Neural cell (in vitro differentiated cells): ENCODE measurements around the gene LCN10. TPM values are rescaled to one million over a fixed set of nuclear protein-coding genes. Genes with fewer than 3 reads are reported as not detected.

Experiments
- H2AFZ ChIP-seq: fragments of 200-600, 300-800 bp; sonication (generic), shearing (Covaris generic); 2 replicates; pipeline ENCODE4 v1.6.0; 2014; ENCODE audit warnings: low read depth, mild to moderate bottlenecking, antibody characterized with exemption, low read length, moderate library complexity
- H3F3A ChIP-seq: fragments of 200-600 bp; shearing (Covaris generic); 2 replicates; pipeline ENCODE4 v1.6.1; 2016; ENCODE audit warnings: mild to moderate bottlenecking, moderate library complexity, mixed read lengths, antibody characterized with exemption, low read length; ENCODE audit not compliant: insufficient read depth, poor library complexity, severe bottlenecking
- H3K27ac ChIP-seq: fragments of 200-600, 300-800 bp; sonication (generic), shearing (Covaris generic); 2 replicates; pipeline ENCODE4 v1.5.1; 2014; ENCODE audit warnings: mild to moderate bottlenecking, low read length, moderate library complexity
- H3K27me3 ChIP-seq: fragments of 300-800, 200-600 bp; sonication (generic), shearing (Covaris generic); 2 replicates; pipeline ENCODE4 v1.6.0; 2014; ENCODE audit warnings: mild to moderate bottlenecking, low read depth, low read length, moderate library complexity; ENCODE audit not compliant: insufficient read depth
- H3K36me3 ChIP-seq: fragments of 300-800, 200-600 bp; sonication (generic), shearing (Covaris generic); 2 replicates; pipeline ENCODE4 v1.5.1; 2014; ENCODE audit warnings: mild to moderate bottlenecking, antibody characterized with exemption, low read length, moderate library complexity; ENCODE audit not compliant: insufficient read depth
- H3K4me2 ChIP-seq: fragments of 300-800, 200-600 bp; sonication (generic), shearing (Covaris generic); 2 replicates; pipeline ENCODE4 v1.6.0; 2014; ENCODE audit warnings: mild to moderate bottlenecking, low read length
- H3K4me3 ChIP-seq: fragments of 300-800, 200-600 bp; sonication (generic), shearing (Covaris generic); 2 replicates; pipeline ENCODE4 v1.5.1; 2014; ENCODE audit warnings: mild to moderate bottlenecking, low read length, moderate library complexity
- H3K79me2 ChIP-seq: fragments of 200-600 bp; shearing (Covaris generic); replicated peaks from 2 replicates; pipeline ENCODE4 v1.6.0; 2014; ENCODE audit warnings: mild to moderate bottlenecking, low read length, moderate library complexity; ENCODE audit not compliant: insufficient read depth
- H3K9ac ChIP-seq: fragments of 300-800, 200-600 bp; sonication (generic), shearing (Covaris generic); 2 replicates; pipeline ENCODE4 v1.6.1; 2016; ENCODE audit warnings: mild to moderate bottlenecking, low read length, mixed read lengths
- H3K9me2 ChIP-seq: fragments of 200-600 bp; shearing (Covaris generic); 2 replicates; pipeline ENCODE4 v1.6.1; 2016; ENCODE audit warnings: mild to moderate bottlenecking, low read length, mixed read lengths; ENCODE audit not compliant: insufficient read depth
- H3K9me3 ChIP-seq: fragments of 200-600, 300-800 bp; sonication (generic), shearing (Covaris generic); 2 replicates; pipeline ENCODE4 v1.6.1; 2016; ENCODE audit warnings: mild to moderate bottlenecking, mixed run types, low read length, moderate library complexity, mixed read lengths
- H4K20me1 ChIP-seq: fragments of 200-600 bp; shearing (Covaris generic); 2 replicates; pipeline ENCODE4 v1.6.1; 2016; ENCODE audit warnings: mild to moderate bottlenecking, mixed run types; ENCODE audit not compliant: insufficient read depth
- EP300 ChIP-seq: fragments of 450-650 bp; conservative IDR thresholded peaks from 2 replicates; pipeline ENCODE4 v1.6.1; 2014; ENCODE audit warnings: antibody characterized with exemption, mild to moderate bottlenecking, moderate library complexity; ENCODE audit not compliant: poor library complexity, severe bottlenecking
- EZH2 ChIP-seq: fragments of 200-600, 300-800 bp; shearing (Covaris generic), sonication (generic); IDR thresholded peaks from 2 replicates; pipeline ENCODE4 v1.6.1; 2014; ENCODE audit warnings: antibody characterized with exemption, low read length, borderline replicate concordance, mild to moderate bottlenecking; ENCODE audit not compliant: insufficient read depth, poor library complexity, severe bottlenecking
- MXI1 ChIP-seq: fragments of 450-650 bp; conservative IDR thresholded peaks from 2 replicates; pipeline ENCODE4 v1.6.1; 2014; ENCODE audit warnings: antibody characterized with exemption, mild to moderate bottlenecking; ENCODE audit not compliant: poor library complexity, severe bottlenecking
- POLR2AphosphoS5 ChIP-seq: IDR thresholded peaks from 2 replicates; pipeline ENCODE4 v1.6.1; 2012
- RAD21 ChIP-seq: fragments of 450-650 bp; conservative IDR thresholded peaks from 2 replicates; pipeline ENCODE4 v1.6.1; 2014; ENCODE audit warnings: antibody characterized with exemption, mild to moderate bottlenecking, moderate library complexity
- REST ChIP-seq: IDR thresholded peaks from 2 replicates; pipeline ENCODE4 v1.6.1; 2012; ENCODE audit warnings: borderline replicate concordance
- SMC3 ChIP-seq: fragments of 450-650 bp; conservative IDR thresholded peaks from 2 replicates; pipeline ENCODE4 v1.6.1; 2014; ENCODE audit warnings: antibody characterized with exemption, mild to moderate bottlenecking, moderate library complexity; ENCODE audit not compliant: poor library complexity
- TAF1 ChIP-seq: IDR thresholded peaks from 2 replicates; pipeline ENCODE4 v1.6.1; 2012; ENCODE audit warnings: low read depth
- polyA plus RNA-seq: library from polyadenylated mRNA; depleted of rRNA; stranded (reverse); fragments of >200 nt; gene quantifications from 2 replicates; pipeline ENCODE4 v1.2.3, GENCODE V29; 2014
- TF ChIP-seq, protein P1 (sequence below): fragments of 450-650 bp; IDR thresholded peaks from 2 replicates; pipeline ENCODE4 v1.5.1; 2014; ENCODE audit warnings: antibody characterized with exemption, mild to moderate bottlenecking, moderate library complexity; ENCODE audit not compliant: poor library complexity, severe bottlenecking

LCN10 gene
- polyA plus RNA-seq, 1 donor from 2014 or later = not detected

- Histone ChIP-seq H3K9me2 (no peaks in the 10 kb centered on the region), H3K36me3 (no peaks in the 10 kb centered on the region), H3F3A (no peaks in the 10 kb centered on the region), H3K9me3 (no peaks in the 10 kb centered on the region), H3K4me2 (no peak overlapping the region), H3K4me3 (no peak overlapping the region), H3K27me3 (no peaks in the 10 kb centered on the region), H3K79me2 (no peaks in the 10 kb centered on the region), H2AFZ (no peak overlapping the region), H4K20me1 (no peaks in the 10 kb centered on the region), H3K27ac (no peak overlapping the region), H3K9ac (no peak overlapping the region)
- TF ChIP-seq MXI1 (no peak), EP300 (no peak), TAF1 (no peak), REST (no peak), EZH2 (no peak), RAD21 (no peak), POLR2AphosphoS5 (no peak), SMC3 (no peak)
- TF ChIP-seq, protein P1, sequence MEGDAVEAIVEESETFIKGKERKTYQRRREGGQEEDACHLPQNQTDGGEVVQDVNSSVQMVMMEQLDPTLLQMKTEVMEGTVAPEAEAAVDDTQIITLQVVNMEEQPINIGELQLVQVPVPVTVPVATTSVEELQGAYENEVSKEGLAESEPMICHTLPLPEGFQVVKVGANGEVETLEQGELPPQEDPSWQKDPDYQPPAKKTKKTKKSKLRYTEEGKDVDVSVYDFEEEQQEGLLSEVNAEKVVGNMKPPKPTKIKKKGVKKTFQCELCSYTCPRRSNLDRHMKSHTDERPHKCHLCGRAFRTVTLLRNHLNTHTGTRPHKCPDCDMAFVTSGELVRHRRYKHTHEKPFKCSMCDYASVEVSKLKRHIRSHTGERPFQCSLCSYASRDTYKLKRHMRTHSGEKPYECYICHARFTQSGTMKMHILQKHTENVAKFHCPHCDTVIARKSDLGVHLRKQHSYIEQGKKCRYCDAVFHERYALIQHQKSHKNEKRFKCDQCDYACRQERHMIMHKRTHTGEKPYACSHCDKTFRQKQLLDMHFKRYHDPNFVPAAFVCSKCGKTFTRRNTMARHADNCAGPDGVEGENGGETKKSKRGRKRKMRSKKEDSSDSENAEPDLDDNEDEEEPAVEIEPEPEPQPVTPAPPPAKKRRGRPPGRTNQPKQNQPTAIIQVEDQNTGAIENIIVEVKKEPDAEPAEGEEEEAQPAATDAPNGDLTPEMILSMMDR = no peak
These were observed 4.7 kb upstream of the LCN10 start for GRCh38 chr9:136747161-136748060.

DNA sequence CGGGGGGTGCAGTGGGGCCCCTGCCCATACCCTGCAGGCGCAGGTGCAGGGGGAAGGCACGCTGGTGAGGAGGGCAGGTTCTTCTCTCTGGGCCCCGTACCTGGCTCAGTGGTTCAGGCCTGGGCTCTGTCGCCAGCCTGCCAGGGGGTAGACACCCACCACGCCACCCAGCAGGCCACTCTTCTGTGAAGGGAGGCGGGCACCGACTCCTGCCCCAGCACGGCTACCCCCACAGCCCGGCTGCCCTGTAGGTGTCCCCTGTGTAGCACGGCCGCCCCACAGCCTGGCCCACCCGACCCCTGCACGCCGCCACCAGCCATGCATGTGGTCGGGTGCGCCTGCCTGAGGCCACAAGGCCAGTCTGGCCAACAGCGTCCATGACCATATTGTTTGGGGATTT, 3.9 kb upstream of the LCN10 start:
- H3K9me3 ChIP-seq = no peaks in the 10 kb centered on the region
- H3F3A ChIP-seq = no peaks in the 10 kb centered on the region
- no peak overlapping the region for H3K4me2 ChIP-seq
- no peak overlapping the region for H3K9ac ChIP-seq
- no peak overlapping the region for H3K4me3 ChIP-seq
- no peaks in the 10 kb centered on the region for H4K20me1 ChIP-seq
- H3K27ac ChIP-seq = no peak overlapping the region
- H3K79me2 ChIP-seq = no peaks in the 10 kb centered on the region
- no peaks in the 10 kb centered on the region for H3K27me3 ChIP-seq
- H3K36me3 ChIP-seq = no peaks in the 10 kb centered on the region
- no peaks in the 10 kb centered on the region for H3K9me2 ChIP-seq
- TF ChIP-seq EP300 (no peak), MXI1 (no peak), REST (no peak)
- H2AFZ ChIP-seq = no peak overlapping the region
